K562 (cell line): ENCODE data around the gene S100A4. TPM values are rescaled to one million over a fixed set of nuclear protein-coding genes. Genes with fewer than 3 reads are reported as not detected.

Experiments
- ARNT ChIP-seq, 2 experiments: fragments of 450-650 bp; IDR thresholded peaks; 2 replicates each; pipeline ENCODE4 v1.6.1; 2016; ENCODE audit warnings: mild to moderate bottlenecking in 1 of 2
- ESRRA ChIP-seq: fragments of 450-650 bp; IDR thresholded peaks from 2 replicates; pipeline ENCODE4 v1.6.1; 2014; ENCODE audit warnings: low read depth, mild to moderate bottlenecking, moderate library complexity, borderline replicate concordance
- EWSR1 ChIP-seq: fragments of 450-650 bp; IDR thresholded peaks from 2 replicates; pipeline ENCODE4 v1.6.1; 2018; ENCODE audit warnings: borderline replicate concordance, mild to moderate bottlenecking, low read depth, moderate library complexity; ENCODE audit not compliant: partially characterized antibody
- EZH2 ChIP-seq: IDR thresholded peaks from 2 replicates; pipeline ENCODE4 v1.6.1; 2012; ENCODE audit warnings: low read depth, mild to moderate bottlenecking, inconsistent platforms, low read length, borderline replicate concordance
- HDAC8 ChIP-seq: fragments of 450-650 bp; IDR thresholded peaks from 2 replicates; pipeline ENCODE4 v1.6.1; 2016; ENCODE audit warnings: mild to moderate bottlenecking, missing genetic modification characterization, moderate library complexity, missing compliant biosample characterization
- NEUROD1 ChIP-seq: fragments of 150-350 bp; IDR thresholded peaks from 2 replicates; pipeline ENCODE4 v1.6.1; 2014; ENCODE audit warnings: borderline replicate concordance, low read length, low read depth; ENCODE audit not compliant: partially characterized antibody
- NR2C2 ChIP-seq, 2 experiments: fragments of 200-800 bp in 1 of 2; sonication (Bioruptor generic) in 1 of 2; sonication (generic) in 1 of 2; formaldehyde crosslinking in 1 of 2; IDR thresholded peaks; 2 replicates each; pipeline versions ENCODE4 v1.6.1 to v1.8.0; 2016 to 2022; ENCODE audit warnings: mild to moderate bottlenecking in 1 of 2, missing compliant biosample characterization in 1 of 2, missing genetic modification characterization in 1 of 2, missing genetic modification reagents in 1 of 2
- PTRF ChIP-seq: fragments of 450-650 bp; IDR thresholded peaks from 2 replicates; pipeline ENCODE4 v1.6.1; 2016; ENCODE audit warnings: mild to moderate bottlenecking, missing genetic modification characterization, missing compliant biosample characterization
- SIRT6 ChIP-seq: IDR thresholded peaks from one replicate; pipeline ENCODE4 v1.6.1; 2012; ENCODE audit warnings: low read depth, mild to moderate bottlenecking, control low read depth, inconsistent platforms, low read length, moderate library complexity
- TRIM24 ChIP-seq, 2 experiments: fragments of 450-650 bp; IDR thresholded peaks; 2 replicates each; pipeline ENCODE4 v1.6.1; 2016
- XRCC5 ChIP-seq: fragments of 200-400 bp; formaldehyde crosslinking; IDR thresholded peaks from 2 replicates; pipeline ENCODE4 v1.6.1; 2017; ENCODE audit warnings: low read depth, mild to moderate bottlenecking, low read length
- ZBTB8A ChIP-seq: fragments of 450-650 bp; IDR thresholded peaks from 2 replicates; pipeline ENCODE4 v1.6.1; 2018; ENCODE audit warnings: mild to moderate bottlenecking, moderate library complexity; ENCODE audit not compliant: partially characterized antibody
- ZNF143 ChIP-seq: sonication (generic); formaldehyde crosslinking; IDR thresholded peaks from 2 replicates; pipeline ENCODE4 v1.9.0; 2022; ENCODE audit warnings: mild to moderate bottlenecking, missing genetic modification reagents
- polyA plus RNA-seq, 8 experiments: library from polyadenylated mRNA; depleted of rRNA in 4 of 8; stranded (reverse) in 5 of 8; unstranded in 3 of 8; fragments of >200 nt; fragmentation: Nextera tagmentation in 2 of 8; fragmentation: Illumina TruSeq in 1 of 8; extraction: Ambion mirVana in 2 of 8; extraction: Trizol in 1 of 8; gene quantifications; 2 replicates each; pipeline versions ENCODE4 v1.2.1 to v1.2.3, GENCODE V29; 2011 to 2014; ENCODE audit warnings: inconsistent platforms in 1 of 8, missing spikeins in 1 of 8
- total RNA-seq, 7 experiments: library from RNA; depleted of rRNA in 6 of 7; stranded (reverse); fragments of >200 nt in 6 of 7; fragmentation: Illumina TruSeq in 2 of 7; extraction: Trizol in 2 of 7; gene quantifications; 2 replicates each; pipeline versions ENCODE4 v1.2.1 to v1.2.3, GENCODE V29; 2011 to 2021; ENCODE audit warnings: low replicate concordance in 1 of 7
- TF ChIP-seq, protein P1 (sequence below): fragments of 250-450 bp; sonication (Bioruptor Pico); IDR thresholded peaks from 2 replicates; pipeline ENCODE4 v1.4.0; 2020; ENCODE audit warnings: mild to moderate bottlenecking, moderate library complexity
- TF ChIP-seq, protein P2 (sequence below): fragments of 450-650 bp; conservative IDR thresholded peaks from 2 replicates; pipeline ENCODE4 v1.6.1; 2016; ENCODE audit warnings: missing genetic modification characterization, low read depth, mild to moderate bottlenecking, missing compliant biosample characterization, moderate library complexity
- TF ChIP-seq, protein P3 (sequence below): conservative IDR thresholded peaks from 2 replicates; pipeline ENCODE4 v1.6.1; 2011; ENCODE audit warnings: low read depth, mild to moderate bottlenecking, low read length; ENCODE audit not compliant: control insufficient read depth
- TF ChIP-seq, protein P4 (sequence below): fragments of 250-450 bp; sonication (Bioruptor Pico); IDR thresholded peaks from 2 replicates; pipeline ENCODE4 v1.4.0; 2020; ENCODE audit warnings: mild to moderate bottlenecking, moderate library complexity, borderline replicate concordance

The S100A4 gene
- total and polyA plus RNA-seq, 9 of the 15 experiments (the other 6 are each of a cell fraction or from before 2014, with no cell fraction given), result 3.7 to 20.1 (median 11.2) TPM

DNA sequence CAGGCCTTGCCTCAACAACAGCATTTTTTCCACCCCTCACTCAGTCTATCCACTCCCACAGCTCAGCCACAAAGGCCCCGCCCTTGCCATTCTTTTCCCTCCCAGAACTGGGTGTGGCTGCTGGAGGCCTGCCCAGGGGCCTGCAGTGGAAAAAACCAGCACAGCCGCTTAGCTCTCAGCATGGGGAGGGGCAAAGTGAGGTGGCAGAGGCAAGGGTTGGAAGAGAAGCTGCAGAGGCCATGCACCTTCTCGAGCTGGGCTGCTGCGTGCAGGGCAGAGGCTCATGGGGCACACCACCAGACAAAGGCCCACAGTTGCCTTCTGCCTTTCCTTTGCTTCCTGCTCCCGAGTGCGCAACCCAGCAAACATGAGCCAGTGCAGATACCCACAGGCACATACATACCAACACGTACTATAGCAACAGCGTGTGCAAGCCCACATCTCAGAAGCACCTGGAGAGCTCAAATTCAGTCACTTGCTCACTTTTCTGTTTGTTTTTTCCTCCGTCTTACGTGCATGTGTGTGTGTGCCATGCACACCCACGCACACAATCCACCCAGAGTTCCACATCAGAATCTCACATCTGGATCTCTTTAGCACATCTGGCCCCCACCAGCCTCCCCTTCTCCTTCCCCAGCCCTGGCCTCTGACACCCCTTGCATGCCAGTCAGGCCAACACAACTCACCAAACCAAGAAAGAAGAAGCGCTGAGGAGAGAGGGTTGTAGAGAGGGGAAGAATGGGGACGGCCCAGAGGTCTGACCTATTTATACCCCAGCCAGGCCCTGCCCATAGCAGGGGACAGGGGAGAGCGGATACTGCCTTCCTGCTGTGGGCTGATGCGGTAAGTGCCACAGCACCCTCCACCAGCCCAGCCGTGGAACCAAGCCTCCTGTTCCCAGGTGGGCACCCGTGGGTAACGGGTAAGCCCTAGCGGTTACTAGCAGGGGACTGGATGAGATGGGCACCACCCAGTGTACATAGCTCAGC lies at the start of gene S100A4 (continued):
- TF ChIP-seq, protein P1, sequence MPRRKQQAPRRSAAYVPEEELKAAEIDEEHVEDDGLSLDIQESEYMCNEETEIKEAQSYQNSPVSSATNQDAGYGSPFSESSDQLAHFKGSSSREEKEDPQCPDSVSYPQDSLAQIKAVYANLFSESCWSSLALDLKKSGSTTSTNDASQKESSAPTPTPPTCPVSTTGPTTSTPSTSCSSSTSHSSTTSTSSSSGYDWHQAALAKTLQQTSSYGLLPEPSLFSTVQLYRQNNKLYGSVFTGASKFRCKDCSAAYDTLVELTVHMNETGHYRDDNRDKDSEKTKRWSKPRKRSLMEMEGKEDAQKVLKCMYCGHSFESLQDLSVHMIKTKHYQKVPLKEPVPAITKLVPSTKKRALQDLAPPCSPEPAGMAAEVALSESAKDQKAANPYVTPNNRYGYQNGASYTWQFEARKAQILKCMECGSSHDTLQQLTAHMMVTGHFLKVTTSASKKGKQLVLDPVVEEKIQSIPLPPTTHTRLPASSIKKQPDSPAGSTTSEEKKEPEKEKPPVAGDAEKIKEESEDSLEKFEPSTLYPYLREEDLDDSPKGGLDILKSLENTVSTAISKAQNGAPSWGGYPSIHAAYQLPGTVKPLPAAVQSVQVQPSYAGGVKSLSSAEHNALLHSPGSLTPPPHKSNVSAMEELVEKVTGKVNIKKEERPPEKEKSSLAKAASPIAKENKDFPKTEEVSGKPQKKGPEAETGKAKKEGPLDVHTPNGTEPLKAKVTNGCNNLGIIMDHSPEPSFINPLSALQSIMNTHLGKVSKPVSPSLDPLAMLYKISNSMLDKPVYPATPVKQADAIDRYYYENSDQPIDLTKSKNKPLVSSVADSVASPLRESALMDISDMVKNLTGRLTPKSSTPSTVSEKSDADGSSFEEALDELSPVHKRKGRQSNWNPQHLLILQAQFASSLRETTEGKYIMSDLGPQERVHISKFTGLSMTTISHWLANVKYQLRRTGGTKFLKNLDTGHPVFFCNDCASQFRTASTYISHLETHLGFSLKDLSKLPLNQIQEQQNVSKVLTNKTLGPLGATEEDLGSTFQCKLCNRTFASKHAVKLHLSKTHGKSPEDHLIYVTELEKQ, result no peak
- TF ChIP-seq EZH2, result no peak
- TF ChIP-seq, protein P2, sequence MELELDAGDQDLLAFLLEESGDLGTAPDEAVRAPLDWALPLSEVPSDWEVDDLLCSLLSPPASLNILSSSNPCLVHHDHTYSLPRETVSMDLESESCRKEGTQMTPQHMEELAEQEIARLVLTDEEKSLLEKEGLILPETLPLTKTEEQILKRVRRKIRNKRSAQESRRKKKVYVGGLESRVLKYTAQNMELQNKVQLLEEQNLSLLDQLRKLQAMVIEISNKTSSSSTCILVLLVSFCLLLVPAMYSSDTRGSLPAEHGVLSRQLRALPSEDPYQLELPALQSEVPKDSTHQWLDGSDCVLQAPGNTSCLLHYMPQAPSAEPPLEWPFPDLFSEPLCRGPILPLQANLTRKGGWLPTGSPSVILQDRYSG, result no peak
- TF ChIP-seq ESRRA, result no peak
- TF ChIP-seq XRCC5, result peak; percentile 94
- TF ChIP-seq, protein P3, sequence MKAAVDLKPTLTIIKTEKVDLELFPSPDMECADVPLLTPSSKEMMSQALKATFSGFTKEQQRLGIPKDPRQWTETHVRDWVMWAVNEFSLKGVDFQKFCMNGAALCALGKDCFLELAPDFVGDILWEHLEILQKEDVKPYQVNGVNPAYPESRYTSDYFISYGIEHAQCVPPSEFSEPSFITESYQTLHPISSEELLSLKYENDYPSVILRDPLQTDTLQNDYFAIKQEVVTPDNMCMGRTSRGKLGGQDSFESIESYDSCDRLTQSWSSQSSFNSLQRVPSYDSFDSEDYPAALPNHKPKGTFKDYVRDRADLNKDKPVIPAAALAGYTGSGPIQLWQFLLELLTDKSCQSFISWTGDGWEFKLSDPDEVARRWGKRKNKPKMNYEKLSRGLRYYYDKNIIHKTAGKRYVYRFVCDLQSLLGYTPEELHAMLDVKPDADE, result no peak
- no peak for TF ChIP-seq TRIM24 (IDR thresholded peaks at IDR 0.05)
- TF ChIP-seq ZBTB8A, result no peak
- TF ChIP-seq, protein P4, sequence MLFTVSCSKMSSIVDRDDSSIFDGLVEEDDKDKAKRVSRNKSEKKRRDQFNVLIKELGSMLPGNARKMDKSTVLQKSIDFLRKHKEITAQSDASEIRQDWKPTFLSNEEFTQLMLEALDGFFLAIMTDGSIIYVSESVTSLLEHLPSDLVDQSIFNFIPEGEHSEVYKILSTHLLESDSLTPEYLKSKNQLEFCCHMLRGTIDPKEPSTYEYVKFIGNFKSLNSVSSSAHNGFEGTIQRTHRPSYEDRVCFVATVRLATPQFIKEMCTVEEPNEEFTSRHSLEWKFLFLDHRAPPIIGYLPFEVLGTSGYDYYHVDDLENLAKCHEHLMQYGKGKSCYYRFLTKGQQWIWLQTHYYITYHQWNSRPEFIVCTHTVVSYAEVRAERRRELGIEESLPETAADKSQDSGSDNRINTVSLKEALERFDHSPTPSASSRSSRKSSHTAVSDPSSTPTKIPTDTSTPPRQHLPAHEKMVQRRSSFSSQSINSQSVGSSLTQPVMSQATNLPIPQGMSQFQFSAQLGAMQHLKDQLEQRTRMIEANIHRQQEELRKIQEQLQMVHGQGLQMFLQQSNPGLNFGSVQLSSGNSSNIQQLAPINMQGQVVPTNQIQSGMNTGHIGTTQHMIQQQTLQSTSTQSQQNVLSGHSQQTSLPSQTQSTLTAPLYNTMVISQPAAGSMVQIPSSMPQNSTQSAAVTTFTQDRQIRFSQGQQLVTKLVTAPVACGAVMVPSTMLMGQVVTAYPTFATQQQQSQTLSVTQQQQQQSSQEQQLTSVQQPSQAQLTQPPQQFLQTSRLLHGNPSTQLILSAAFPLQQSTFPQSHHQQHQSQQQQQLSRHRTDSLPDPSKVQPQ (CRISPR knock-in tag), result no peak
- no peak for TF ChIP-seq HDAC8 (tag)
- no peak for TF ChIP-seq SIRT6
- no peak for TF ChIP-seq NEUROD1
- TF ChIP-seq ZNF143 (CRISPR knock-in tag), result no peak
- no peak for TF ChIP-seq ARNT (IDR thresholded peaks at IDR 0.05)
- TF ChIP-seq PTRF (tag), result no peak
- no peak for TF ChIP-seq EWSR1
- no peak for TF ChIP-seq NR2C2 (CRISPR knock-in tag; IDR thresholded peaks at IDR 0.05)
- no peak for TF ChIP-seq NR2C2 (tag; IDR thresholded peaks at IDR 0.05)
